Thoracic aorta (tissue), 2 donors: ENCODE measurements around the gene CTNNA2. TPM values are rescaled to one million over a fixed set of nuclear protein-coding genes. Genes with fewer than 3 reads are reported as not detected.

Source experiments
- ATAC-seq: fragments of 150-250 bp; one replicate; pipeline ENCODE4 v1.8.0; 2017; ENCODE audit warnings: low read depth; ENCODE audit not compliant: insufficient number of reproducible peaks, low FRiP score
- DNase-seq: peaks from one replicate; pipeline ENCODE4 v3.0.0-alpha.2; 2020; ENCODE audit warnings: low spot score
- H3K27ac ChIP-seq, 2 donors: fragments of 200-600 bp; sonication (generic); 1 replicate in 1 of 2; 2 replicates in 1 of 2; pipeline ENCODE4 v1.5.1; 2016; ENCODE audit warnings: mild to moderate bottlenecking in 2 of 2, moderate library complexity in 2 of 2
- H3K27me3 ChIP-seq: fragments of 200-600 bp; sonication (generic); replicated peaks from 2 replicates; pipeline ENCODE4 v1.6.0; 2016; ENCODE audit warnings: mild to moderate bottlenecking; ENCODE audit not compliant: insufficient read depth
- H3K36me3 ChIP-seq: fragments of 200-600 bp; sonication (generic); one replicate; pipeline ENCODE4 v1.5.1; 2016
- H3K4me1 ChIP-seq, 2 donors: fragments of 200-600 bp; sonication (generic); 1 replicate in 1 of 2; 2 replicates in 1 of 2; pipeline versions ENCODE4 v1.5.1 to v1.6.0; 2016; ENCODE audit warnings: low read depth in 2 of 2, mild to moderate bottlenecking in 1 of 2; ENCODE audit not compliant: control insufficient read depth in 1 of 2
- H3K4me3 ChIP-seq: fragments of 200-600 bp; sonication (generic); 2 replicates; pipeline ENCODE4 v1.5.1; 2016; ENCODE audit warnings: mild to moderate bottlenecking
- H3K9me3 ChIP-seq: fragments of 200-600 bp; sonication (generic); 2 replicates; pipeline ENCODE4 v1.5.1; 2016
- total RNA-seq, 2 donors: library from RNA; depleted of rRNA; stranded (reverse); fragments of >200 nt; gene quantifications; one replicate each; pipeline versions ENCODE4 v1.1.0 to v1.2.3, GENCODE V29; 2016
- TF ChIP-seq, protein P1 (sequence below): fragments of 200-600 bp; sonication (generic); IDR thresholded peaks from one replicate; pipeline ENCODE4 v1.5.1; 2019; ENCODE audit warnings: antibody characterized with exemption

Gene CTNNA2
- total RNA-seq, 2 donors from 2014 or later = not detected

DNA sequence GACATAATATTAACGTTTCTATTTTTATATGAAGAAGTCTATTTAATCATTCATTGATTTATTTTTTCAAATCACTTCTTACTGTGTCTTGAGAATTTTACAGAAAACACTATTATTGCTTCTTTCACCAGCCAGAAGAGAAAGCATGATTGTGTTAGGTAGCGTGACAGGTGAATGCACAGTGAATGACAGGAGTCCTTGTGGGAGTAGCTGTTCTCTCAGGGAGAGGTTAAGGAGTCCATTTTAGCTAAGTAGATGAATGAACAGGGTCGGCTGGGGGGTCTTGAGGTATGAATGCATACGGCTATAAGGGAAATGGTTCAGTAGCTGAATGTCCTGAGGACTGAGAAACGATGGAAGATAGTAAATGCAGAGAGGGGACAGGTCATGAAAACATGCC is 56.2 kb downstream of the CTNNA2 start:
- TF ChIP-seq, protein P1, sequence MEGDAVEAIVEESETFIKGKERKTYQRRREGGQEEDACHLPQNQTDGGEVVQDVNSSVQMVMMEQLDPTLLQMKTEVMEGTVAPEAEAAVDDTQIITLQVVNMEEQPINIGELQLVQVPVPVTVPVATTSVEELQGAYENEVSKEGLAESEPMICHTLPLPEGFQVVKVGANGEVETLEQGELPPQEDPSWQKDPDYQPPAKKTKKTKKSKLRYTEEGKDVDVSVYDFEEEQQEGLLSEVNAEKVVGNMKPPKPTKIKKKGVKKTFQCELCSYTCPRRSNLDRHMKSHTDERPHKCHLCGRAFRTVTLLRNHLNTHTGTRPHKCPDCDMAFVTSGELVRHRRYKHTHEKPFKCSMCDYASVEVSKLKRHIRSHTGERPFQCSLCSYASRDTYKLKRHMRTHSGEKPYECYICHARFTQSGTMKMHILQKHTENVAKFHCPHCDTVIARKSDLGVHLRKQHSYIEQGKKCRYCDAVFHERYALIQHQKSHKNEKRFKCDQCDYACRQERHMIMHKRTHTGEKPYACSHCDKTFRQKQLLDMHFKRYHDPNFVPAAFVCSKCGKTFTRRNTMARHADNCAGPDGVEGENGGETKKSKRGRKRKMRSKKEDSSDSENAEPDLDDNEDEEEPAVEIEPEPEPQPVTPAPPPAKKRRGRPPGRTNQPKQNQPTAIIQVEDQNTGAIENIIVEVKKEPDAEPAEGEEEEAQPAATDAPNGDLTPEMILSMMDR = no peak
- Histone ChIP-seq H3K27ac (no peak overlapping the region), H3K36me3 (no peaks in the 10 kb centered on the region), H3K4me3 (no peak overlapping the region), H3K9me3 (no peaks in the 10 kb centered on the region), H3K4me1 (no peaks in the 10 kb centered on the region), H3K27me3 (no peaks in the 10 kb centered on the region)
- DNase-seq = no peak
- ATAC-seq = no peak

DNA sequence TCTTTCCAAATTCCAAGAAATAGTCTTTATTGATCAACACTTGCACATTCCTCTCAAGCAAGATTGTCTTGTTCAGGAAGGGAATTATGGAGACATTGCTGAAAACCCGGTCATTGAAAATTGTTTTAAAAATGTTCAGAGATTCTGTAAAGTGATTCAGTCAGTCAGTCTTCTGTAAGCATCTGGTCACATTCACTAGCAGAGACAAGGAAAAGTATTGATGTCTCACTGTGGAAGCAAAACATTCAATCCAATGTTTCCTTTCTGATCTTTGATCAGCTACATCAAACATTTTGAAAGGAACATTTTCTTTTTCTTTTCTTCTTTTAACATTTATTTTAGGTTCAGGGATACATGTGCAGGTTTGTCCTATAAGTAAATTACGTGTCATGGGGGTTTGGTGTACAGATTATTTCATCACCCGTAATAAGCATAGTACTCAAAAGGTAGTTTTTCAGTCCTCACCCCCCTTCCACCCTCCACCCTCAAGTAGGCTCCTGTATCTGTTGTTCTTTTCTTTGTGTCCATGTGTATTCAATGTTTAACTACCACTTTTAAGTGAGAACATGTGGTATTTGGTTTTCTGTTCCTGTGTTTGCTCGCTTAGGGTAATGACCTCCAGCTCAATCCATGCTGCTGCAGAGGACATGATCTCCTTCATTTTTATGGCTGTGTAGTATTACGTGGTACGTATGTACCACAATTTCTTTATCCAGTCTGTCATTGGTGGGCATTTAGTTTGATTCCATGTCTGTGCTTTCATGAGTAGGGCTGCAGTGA is 61.2 kb downstream of the CTNNA2 start:
- Histone ChIP-seq H3K4me1 (no peaks in the 10 kb centered on the region), H3K36me3 (no peaks in the 10 kb centered on the region), H3K27me3 (no peaks in the 10 kb centered on the region), H3K9me3 (no peaks in the 10 kb centered on the region), H3K27ac (no peak overlapping the region), H3K4me3 (no peak overlapping the region)
- TF ChIP-seq, protein P1 = no peak
- DNase-seq = no peak
- ATAC-seq = no peak

DNA sequence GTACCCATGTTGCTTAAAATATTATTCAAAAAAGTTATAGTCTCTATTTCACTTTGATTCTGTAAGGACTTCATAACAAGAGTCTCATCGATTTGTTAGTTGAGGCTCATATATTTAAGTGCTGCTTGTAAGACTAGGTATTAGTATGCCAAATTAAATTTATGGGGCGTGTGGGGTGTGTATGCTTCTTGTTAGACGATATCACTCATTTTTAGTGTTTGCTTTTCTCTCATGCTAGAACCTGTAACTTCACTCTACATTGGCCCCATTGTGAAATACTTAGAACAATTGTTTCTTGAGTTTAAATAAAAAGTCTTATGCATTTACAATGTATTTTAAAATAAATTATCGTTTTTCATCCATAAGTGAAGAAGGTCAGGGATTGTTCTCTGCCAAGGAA is 63.6 kb downstream of the CTNNA2 start:
- Histone ChIP-seq H3K4me1 (no peaks in the 10 kb centered on the region), H3K27me3 (no peaks in the 10 kb centered on the region), H3K36me3 (no peaks in the 10 kb centered on the region), H3K9me3 (no peaks in the 10 kb centered on the region), H3K27ac (no peak overlapping the region), H3K4me3 (no peak overlapping the region)
- ATAC-seq (no peak), DNase-seq (no peak)
- TF ChIP-seq, protein P1 = no peak

DNA sequence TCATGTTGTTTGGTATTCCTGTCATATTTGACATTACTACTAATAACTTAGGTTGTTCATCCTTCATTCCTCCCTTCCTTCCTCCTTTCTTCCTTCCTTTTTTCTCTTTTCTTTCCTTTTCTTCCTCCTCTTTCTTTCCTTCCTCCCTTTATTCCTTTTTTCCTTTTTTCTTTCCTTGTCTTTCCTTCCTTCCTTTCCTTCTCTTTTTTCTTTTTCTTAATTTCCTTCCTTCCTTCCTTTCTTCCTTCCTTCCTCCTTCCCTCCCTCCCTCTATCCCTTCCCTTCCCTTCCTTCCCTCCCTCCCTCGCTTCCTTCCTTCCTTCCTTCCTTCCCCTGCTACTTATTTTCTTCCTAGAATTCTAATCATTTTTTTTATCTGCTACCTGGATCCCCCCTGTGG is 66.1 kb downstream of the CTNNA2 start:
- no peaks in the 10 kb centered on the region for H3K9me3 ChIP-seq
- H3K36me3 ChIP-seq = no peaks in the 10 kb centered on the region
- H3K27me3 ChIP-seq = no peaks in the 10 kb centered on the region
- TF ChIP-seq, protein P1 = no peak
- DNase-seq (no peak), ATAC-seq (no peak)
- H3K4me1 ChIP-seq = no peaks in the 10 kb centered on the region
- H3K4me3 ChIP-seq = no peak overlapping the region
- H3K27ac ChIP-seq = no peak overlapping the region

DNA sequence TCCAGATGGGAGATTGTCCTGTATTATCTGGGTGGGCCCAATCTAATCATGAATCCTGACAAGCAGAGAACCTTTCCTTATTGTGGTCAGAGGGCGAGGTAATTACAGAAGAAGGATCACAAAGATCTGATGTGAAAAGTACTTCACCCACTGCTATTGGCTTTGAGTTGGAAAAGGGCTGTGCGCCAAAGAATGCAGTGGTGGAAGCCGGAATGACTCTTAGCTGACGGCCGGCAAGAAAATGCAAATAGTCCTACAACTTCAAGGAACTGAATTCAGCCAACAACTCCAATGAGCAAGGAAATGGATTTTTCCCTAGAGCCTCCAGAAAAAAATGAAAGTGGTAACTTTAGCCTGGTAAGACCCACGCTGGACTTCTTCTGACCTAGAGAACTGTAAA is 67.3 kb downstream of the CTNNA2 start:
- no peak overlapping the region for H3K27ac ChIP-seq
- no peak for DNase-seq
- no peak overlapping the region for H3K4me3 ChIP-seq
- H3K9me3 ChIP-seq = no peaks in the 10 kb centered on the region
- H3K36me3 ChIP-seq = no peaks in the 10 kb centered on the region
- H3K4me1 ChIP-seq = no peaks in the 10 kb centered on the region
- TF ChIP-seq, protein P1 = no peak
- H3K27me3 ChIP-seq = no peaks in the 10 kb centered on the region
- ATAC-seq = no peak
